IMR-90 (cell line): ENCODE data around the gene FNIP2. TPM values are rescaled to one million over a fixed set of nuclear protein-coding genes. Genes with fewer than 3 reads are reported as not detected.

Source experiments
- ATAC-seq: fragments of 200-7000 bp; cut with Tn5 transposase; 2 replicates; pipeline ENCODE4 v1.9.1; 2020; ENCODE audit warnings: low read depth, mild to moderate bottlenecking, moderate library complexity
- BruUV-seq: library from RNA; stranded (reverse); fragments of 400-500 nt; replicated peaks from 2 replicates; lab custom pipeline; 2021; lab: Mats Ljungman, UMichigan
- CTCF ChIA-PET: fragments of 300-600 bp; formaldehyde crosslinking; extraction: SDS; loops from one replicate; lab custom pipeline; 2021; ENCODE audit warnings: antibody characterized with exemption; lab: Yijun Ruan, JAX
- POLR2A ChIA-PET: fragments of 300-600 bp; sonication (Branson Sonifier 250); formaldehyde crosslinking; loops from one replicate; lab custom pipeline; 2022; ENCODE audit warnings: antibody characterized with exemption; ENCODE audit not compliant: unreplicated experiment; lab: Charles Lee
- DNase-seq: peaks from one replicate; pipeline ENCODE4 v3.0.0; 2013
- H2AFZ ChIP-seq: replicated peaks from 2 replicates; pipeline ENCODE3; 2013; ENCODE audit warnings: low read length, mild to moderate bottlenecking; ENCODE audit not compliant: poor library complexity
- H2AK5ac ChIP-seq: 2 replicates; pipeline ENCODE4 v1.6.1; 2013; ENCODE audit warnings: low read depth, low read length, inconsistent platforms
- H2AK9ac ChIP-seq: replicated peaks from 2 replicates; pipeline ENCODE3; 2013; ENCODE audit warnings: mild to moderate bottlenecking, low read depth, low read length, moderate library complexity; ENCODE audit not compliant: poor library complexity
- H2BK120ac ChIP-seq: 2 replicates; pipeline ENCODE4 v1.6.1; 2013; ENCODE audit warnings: low read depth, low read length, inconsistent platforms
- H2BK15ac ChIP-seq: 3 replicates; pipeline ENCODE4 v1.6.1; 2013; ENCODE audit warnings: low read depth, low read length, inconsistent platforms
- H2BK20ac ChIP-seq: 2 replicates; pipeline ENCODE4 v1.6.1; 2013; ENCODE audit warnings: low read depth, mild to moderate bottlenecking, inconsistent platforms, low read length, moderate library complexity
- H2BK5ac ChIP-seq: 2 replicates; pipeline ENCODE4 v1.6.1; 2013; ENCODE audit warnings: mild to moderate bottlenecking, low read depth, low read length, inconsistent platforms; ENCODE audit not compliant: poor library complexity, severe bottlenecking
- H3K14ac ChIP-seq: replicated peaks from 2 replicates; pipeline ENCODE4 v1.6.1; 2013; ENCODE audit warnings: low read depth, low read length, inconsistent platforms
- H3K18ac ChIP-seq: 2 replicates; pipeline ENCODE4 v1.6.1; 2013; ENCODE audit warnings: low read depth, low read length, control low read depth
- H3K23ac ChIP-seq: 2 replicates; pipeline ENCODE4 v1.6.1; 2013; ENCODE audit warnings: low read depth, low read length, inconsistent platforms
- H3K27ac ChIP-seq: 2 replicates; pipeline ENCODE4 v1.5.1; 2013; ENCODE audit warnings: mild to moderate bottlenecking, control low read depth, low read length; ENCODE audit not compliant: insufficient read depth
- H3K27me3 ChIP-seq: 2 replicates; pipeline ENCODE4 v1.6.1; 2013; ENCODE audit warnings: low read length; ENCODE audit not compliant: control insufficient read depth, insufficient read depth
- H3K36me3 ChIP-seq: 2 replicates; pipeline ENCODE4 v1.6.1; 2013; ENCODE audit warnings: low read length, mixed read lengths; ENCODE audit not compliant: control insufficient read depth, insufficient read depth
- H3K4ac ChIP-seq: 2 replicates; pipeline ENCODE4 v1.6.1; 2013; ENCODE audit warnings: low read depth, low read length, inconsistent platforms
- H3K4me1 ChIP-seq: 2 replicates; pipeline ENCODE4 v1.6.1; 2013; ENCODE audit warnings: low read length, mixed read lengths; ENCODE audit not compliant: control insufficient read depth, insufficient read depth
- H3K4me2 ChIP-seq: 2 replicates; pipeline ENCODE4 v1.6.1; 2013; ENCODE audit warnings: low read depth, mild to moderate bottlenecking, control low read depth, low read length, moderate library complexity
- H3K4me3 ChIP-seq: 2 replicates; pipeline ENCODE4 v1.5.1; 2013; ENCODE audit warnings: low read depth, mild to moderate bottlenecking, control low read depth, low read length, moderate library complexity; ENCODE audit not compliant: insufficient read depth
- H3K56ac ChIP-seq: 2 replicates; pipeline ENCODE4 v1.6.1; 2013; ENCODE audit warnings: low read length, inconsistent platforms; ENCODE audit not compliant: insufficient read depth; ENCODE audit errors: extremely low read depth
- H3K79me1 ChIP-seq, 2 experiments: 2 replicates each; pipeline ENCODE4 v1.6.1; 2013; ENCODE audit warnings: low read length in 2 of 2, inconsistent platforms in 1 of 2, low read depth in 1 of 2
- H3K9ac ChIP-seq: 2 replicates; pipeline ENCODE4 v1.6.1; 2013; ENCODE audit warnings: low read depth, low read length, control low read depth
- H3K9me1 ChIP-seq: 2 replicates; pipeline ENCODE4 v1.6.1; 2013; ENCODE audit warnings: low read length, inconsistent platforms; ENCODE audit not compliant: insufficient read depth
- H3K9me3 ChIP-seq: 2 replicates; pipeline ENCODE4 v1.6.1; 2013; ENCODE audit warnings: low read length; ENCODE audit not compliant: control insufficient read depth, insufficient read depth
- H4K20me1 ChIP-seq: 2 replicates; pipeline ENCODE4 v1.6.1; 2013; ENCODE audit warnings: low read length, inconsistent platforms; ENCODE audit not compliant: insufficient read depth
- H4K5ac ChIP-seq: 2 replicates; pipeline ENCODE4 v1.6.1; 2013; ENCODE audit warnings: mild to moderate bottlenecking, low read depth, low read length, control low read depth
- H4K8ac ChIP-seq, 2 experiments: 2 replicates each; pipeline ENCODE4 v1.6.1; 2013; ENCODE audit warnings: low read depth in 2 of 2, low read length in 2 of 2, control low read depth in 1 of 2, inconsistent platforms in 1 of 2
- H4K91ac ChIP-seq: 2 replicates; pipeline ENCODE4 v1.6.1; 2013; ENCODE audit warnings: low read depth, low read length, inconsistent platforms; ENCODE audit not compliant: insufficient read depth
- BHLHE40 ChIP-seq: fragments of 150-350 bp; IDR thresholded peaks from 2 replicates; pipeline ENCODE4 v1.6.1; 2016; ENCODE audit warnings: mild to moderate bottlenecking, low read depth, low read length
- CEBPB ChIP-seq: IDR thresholded peaks from 2 replicates; pipeline ENCODE4 v1.6.1; 2012; ENCODE audit warnings: low read depth, low read length, improper control_type of control experiment
- CHD1 ChIP-seq: IDR thresholded peaks from 2 replicates; pipeline ENCODE4 v1.6.1; 2012; ENCODE audit warnings: low read depth, low read length, improper control_type of control experiment
- ELK1 ChIP-seq: fragments of 150-350 bp; IDR thresholded peaks from 2 replicates; pipeline ENCODE4 v1.6.1; 2016; ENCODE audit warnings: low read depth, mild to moderate bottlenecking, low read length, moderate library complexity, borderline replicate concordance
- FOS ChIP-seq: fragments of 150-350 bp; IDR thresholded peaks from 2 replicates; pipeline ENCODE4 v1.6.1; 2016; ENCODE audit warnings: low read depth, low read length
- MAFK ChIP-seq: IDR thresholded peaks from 2 replicates; pipeline ENCODE4 v1.6.1; 2012; ENCODE audit warnings: low read depth, low read length, improper control_type of control experiment
- MAZ ChIP-seq: IDR thresholded peaks from 2 replicates; pipeline ENCODE4 v1.6.1; 2012; ENCODE audit warnings: low read depth, mild to moderate bottlenecking, low read length, improper control_type of control experiment, moderate library complexity, borderline replicate concordance
- MXI1 ChIP-seq: IDR thresholded peaks from 2 replicates; pipeline ENCODE4 v1.6.1; 2012; ENCODE audit warnings: low read depth, mild to moderate bottlenecking, low read length, moderate library complexity, borderline replicate concordance
- NFE2L2 ChIP-seq: fragments of 150-350 bp; IDR thresholded peaks from 2 replicates; pipeline ENCODE4 v1.6.1; 2016; ENCODE audit warnings: low read depth, mild to moderate bottlenecking, low read length
- POLR2A ChIP-seq: IDR thresholded peaks from 2 replicates; pipeline ENCODE4 v1.6.1; 2012; ENCODE audit warnings: mild to moderate bottlenecking, low read depth, low read length
- RAD21 ChIP-seq: IDR thresholded peaks from 2 replicates; pipeline ENCODE4 v1.6.1; 2012; ENCODE audit warnings: low read length, improper control_type of control experiment
- RCOR1 ChIP-seq: IDR thresholded peaks from 2 replicates; pipeline ENCODE4 v1.6.1; 2012; ENCODE audit warnings: mild to moderate bottlenecking, low read length, improper control_type of control experiment; ENCODE audit not compliant: insufficient replicate concordance
- RFX5 ChIP-seq: IDR thresholded peaks from 2 replicates; pipeline ENCODE4 v1.8.0; 2012; ENCODE audit warnings: low read depth, mild to moderate bottlenecking, low read length, moderate library complexity
- SMC3 ChIP-seq: fragments of 150-350 bp; IDR thresholded peaks from 2 replicates; pipeline ENCODE4 v1.6.1; 2016; ENCODE audit warnings: low read depth, mild to moderate bottlenecking, antibody characterized with exemption, low read length, moderate library complexity
- USF2 ChIP-seq: fragments of 150-350 bp; IDR thresholded peaks from 2 replicates; pipeline ENCODE4 v1.6.1; 2017; ENCODE audit warnings: mild to moderate bottlenecking, antibody characterized with exemption, low read length, low read depth
- WGBS, 2 experiments: methylation state at CpG; one replicate each; pipeline versions ENCODE4 v1.1.5 to v1.1.7; 2013; ENCODE audit warnings: missing lambda C conversion rate in 2 of 2; ENCODE audit not compliant: insufficient read length in 1 of 2; ENCODE audit errors: extremely low coverage in 2 of 2; 5-methylcytosine and 5-hydroxymethylcytosine counted together
- dilution Hi-C: fragments of 300-500 bp; cut with HindIII; formaldehyde crosslinking; loops from one replicate; pipeline ENCODE4 v1.14.3; 2018; ENCODE audit warnings: low sequenced_read_pairs; ENCODE audit not compliant: unreplicated experiment
- in situ Hi-C: fragments of 300-500 bp; cut with MboI; formaldehyde crosslinking; loops from 3 replicates; pipeline ENCODE4 v1.14.3; 2019; ENCODE audit warnings: low sequenced_read_pairs, inconsistent platforms, mixed read lengths
- intact Hi-C: fragments of 100-400 bp; cut with micrococcal nuclease; formaldehyde crosslinking; loops from 2 replicates; pipeline ENCODE4 v1.10.0; 2022
- polyA plus RNA-seq, 3 experiments: library from polyadenylated mRNA; depleted of rRNA; stranded (reverse); fragments of >200 nt; gene quantifications; 2 replicates each; pipeline ENCODE4 v1.2.3, GENCODE V29; 2012; ENCODE audit warnings: low replicate concordance in 1 of 3
- total RNA-seq: library from RNA; depleted of rRNA; stranded (reverse); fragments of >200 nt; gene quantifications from 2 replicates; pipeline ENCODE4 v1.2.3, GENCODE V29; 2012
- TF ChIP-seq, protein P1 (sequence below): conservative IDR thresholded peaks from 2 replicates; pipeline ENCODE4 v1.5.1; 2012; ENCODE audit warnings: mild to moderate bottlenecking, low read depth, low read length, improper control_type of control experiment

The FNIP2 gene
- total and polyA plus RNA-seq, 2 of the 4 experiments (the other 2 are of a cell fraction) = 4.7 to 24.6 TPM

- Histone ChIP-seq H3K18ac (no peak overlapping the region), H4K8ac (no peak overlapping the region), H2BK120ac (no peak overlapping the region), H2BK5ac (no peak overlapping the region), H3K23ac (no peak overlapping the region), H3K9me1 (peaks cover 20% of the 10 kb centered on the region), H3K14ac (no peak overlapping the region), H4K20me1 (no peaks in the 10 kb centered on the region), H3K4me1 (peaks cover 13% of the 10 kb centered on the region), H3K27ac (no peak overlapping the region), H3K56ac (no peak overlapping the region), H2BK15ac (no peak overlapping the region), H3K4ac (no peak overlapping the region), H3K36me3 (0 out of 2 replicates have a peak, but pooled peaks cover 1% of the 10 kb centered on the region), H4K5ac (no peak overlapping the region), H3K79me1 (peaks cover 13 to 43% of the 10 kb centered on the region in 2 experiments; a peak in 3 of 4 replicates), H3K9me3 (no peaks in the 10 kb centered on the region), H3K4me3 (no peak overlapping the region), H3K27me3 (no peaks in the 10 kb centered on the region), H2AK5ac (no peak overlapping the region; the same call in 1 of the 2 replicates), H4K91ac (no peak overlapping the region), H3K4me2 (no peak overlapping the region), H3K9ac (no peak overlapping the region), H2AK9ac (no peak overlapping the region), H2BK20ac (no peak overlapping the region), H2AFZ (no peak overlapping the region)
- no CpG with 5 or more reads among the region's 1 CpG for WGBS, 2 experiments
- ChIA-PET POLR2A (no interaction called here), CTCF (no interaction called here)
- in situ Hi-C loops (loop anchor here (25.0 kb wide), 1 partner anchor 565 kb away; no protein-coding TSS in a partner anchor), dilution Hi-C loops (no loop called here), intact Hi-C loops (no loop called here)
- no TSS peak for BruUV-seq
- no peak for ATAC-seq
- DNase-seq = no peak
- TF ChIP-seq CEBPB (no peak), RAD21 (no peak), USF2 (no peak), ELK1 (no peak), SMC3 (no peak), FOS (no peak), MAFK (no peak), BHLHE40 (no peak), MXI1 (no peak), NFE2L2 (no peak), MAZ (no peak), POLR2A (no peak), RCOR1 (no peak), RFX5 (no peak), CHD1 (no peak)
- TF ChIP-seq, protein P1, sequence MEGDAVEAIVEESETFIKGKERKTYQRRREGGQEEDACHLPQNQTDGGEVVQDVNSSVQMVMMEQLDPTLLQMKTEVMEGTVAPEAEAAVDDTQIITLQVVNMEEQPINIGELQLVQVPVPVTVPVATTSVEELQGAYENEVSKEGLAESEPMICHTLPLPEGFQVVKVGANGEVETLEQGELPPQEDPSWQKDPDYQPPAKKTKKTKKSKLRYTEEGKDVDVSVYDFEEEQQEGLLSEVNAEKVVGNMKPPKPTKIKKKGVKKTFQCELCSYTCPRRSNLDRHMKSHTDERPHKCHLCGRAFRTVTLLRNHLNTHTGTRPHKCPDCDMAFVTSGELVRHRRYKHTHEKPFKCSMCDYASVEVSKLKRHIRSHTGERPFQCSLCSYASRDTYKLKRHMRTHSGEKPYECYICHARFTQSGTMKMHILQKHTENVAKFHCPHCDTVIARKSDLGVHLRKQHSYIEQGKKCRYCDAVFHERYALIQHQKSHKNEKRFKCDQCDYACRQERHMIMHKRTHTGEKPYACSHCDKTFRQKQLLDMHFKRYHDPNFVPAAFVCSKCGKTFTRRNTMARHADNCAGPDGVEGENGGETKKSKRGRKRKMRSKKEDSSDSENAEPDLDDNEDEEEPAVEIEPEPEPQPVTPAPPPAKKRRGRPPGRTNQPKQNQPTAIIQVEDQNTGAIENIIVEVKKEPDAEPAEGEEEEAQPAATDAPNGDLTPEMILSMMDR = no peak
These were observed 58.1 kb downstream of the FNIP2 start for GRCh38 chr4:158826882-158827281.
